A172 (cell line): ENCODE measurements around the gene MYOG. TPM values are rescaled to one million over a fixed set of nuclear protein-coding genes. Genes with fewer than 3 reads are reported as not detected.

Source experiments
- DNase-seq: peaks from one replicate; pipeline ENCODE4 v3.0.0-alpha.2; 2015; ENCODE audit warnings: low spot score
- total RNA-seq: library from RNA; depleted of rRNA; stranded (reverse); fragments of >200 nt; shearing (Covaris generic); gene quantifications from 2 replicates; pipeline ENCODE4 v1.2.3, GENCODE V29; 2014

MYOG gene
- total RNA-seq, 1 experiment from 2014 or later = not detected

- DNase-seq = peak; percentile 90
Observed at GRCh38 chr1:203046984-203047630, 38.7 kb downstream of the MYOG start.

GRCh38 chr1:203045821-203046594, 39.8 kb downstream of the MYOG start:
- DNase-seq = no peak

GRCh38 chr1:203045336-203045735, 40.5 kb downstream of the MYOG start:
- no peak for DNase-seq

- no peak for DNase-seq
Observed at GRCh38 chr1:203044546-203045250, 41.1 kb downstream of the MYOG start.

GRCh38 chr1:203043830-203044545, 41.8 kb downstream of the MYOG start:
- DNase-seq = no peak

GRCh38 chr1:203041351-203041932, 44.4 kb downstream of the MYOG start:
- DNase-seq = peak; percentile 40

GRCh38 chr1:203040513-203041275, 45.1 kb downstream of the MYOG start:
- peak; percentile 47 for DNase-seq

DNA sequence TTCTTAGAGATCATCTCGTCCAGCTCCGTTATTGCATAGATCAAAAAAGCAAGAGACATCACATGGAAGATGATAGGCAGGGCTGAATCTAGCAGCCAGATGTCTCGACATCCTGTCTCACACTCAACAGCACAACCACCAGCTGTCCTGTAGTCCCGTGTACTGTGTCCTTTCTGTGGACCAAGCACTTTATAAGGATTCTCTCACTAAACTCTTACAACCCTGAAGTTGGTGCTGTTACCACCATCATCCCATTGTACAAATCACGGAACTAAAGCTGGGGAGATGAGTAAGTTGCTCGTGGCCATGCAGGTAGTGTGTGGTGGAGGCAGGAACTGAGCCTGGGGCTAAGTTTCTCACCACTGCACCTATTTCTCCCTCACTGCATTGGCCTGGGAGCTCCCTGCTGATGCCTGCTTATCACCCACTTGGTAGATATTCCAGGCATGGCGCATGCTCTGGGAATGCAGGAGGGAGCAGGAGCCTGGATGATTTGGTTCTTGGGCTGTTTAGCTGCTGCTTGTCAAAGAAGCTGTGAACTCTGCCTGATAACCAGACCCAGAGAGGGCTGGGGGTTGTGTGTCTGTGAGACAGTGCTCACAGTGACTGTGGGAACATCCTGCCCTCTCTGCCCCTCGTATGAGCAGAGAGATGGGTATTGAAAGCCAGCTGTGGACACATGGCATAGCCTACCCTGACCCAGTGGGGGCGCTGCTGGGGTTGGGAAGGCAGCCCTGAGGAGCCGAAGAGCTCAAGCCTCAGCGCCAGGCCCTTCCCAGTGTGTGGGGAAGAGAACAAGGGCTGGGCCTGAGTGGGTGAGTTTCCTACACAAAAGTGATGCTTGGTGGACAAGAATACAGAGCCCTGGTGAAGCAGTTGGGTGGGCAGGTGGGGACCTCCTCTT, 46.0 kb downstream of the MYOG start:
- DNase-seq = no peak

GRCh38 chr1:203038891-203039608, 46.8 kb downstream of the MYOG start:
- DNase-seq = peak; percentile 88

GRCh38 chr1:203038217-203038741, 47.5 kb downstream of the MYOG start:
- DNase-seq = peak; percentile 100

- DNase-seq = no peak
Observed at GRCh38 chr1:203037509-203038190, 48.2 kb downstream of the MYOG start.

DNA sequence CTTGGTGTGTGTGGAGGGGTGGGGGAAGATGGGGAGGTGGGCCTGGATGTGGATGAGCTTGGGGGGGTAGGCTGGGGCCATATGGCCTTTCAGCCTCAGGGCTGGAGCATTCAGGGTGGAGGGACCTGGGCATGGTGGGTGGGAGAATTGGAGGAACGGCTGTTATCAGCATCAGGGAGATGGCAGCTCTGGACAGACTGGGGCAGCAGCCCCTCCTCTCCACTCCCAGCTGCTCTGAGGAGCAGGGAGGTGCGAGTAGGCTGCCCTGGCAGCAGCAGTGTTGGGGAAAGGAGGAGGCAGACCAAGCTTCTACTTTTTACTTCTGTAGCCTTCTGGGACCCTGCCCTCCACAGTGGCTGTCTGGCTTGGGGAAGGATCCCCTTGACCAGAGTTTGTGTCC, 49.3 kb downstream of the MYOG start:
- no peak for DNase-seq

- DNase-seq = no peak
Observed at GRCh38 chr1:203036135-203036534, 49.7 kb downstream of the MYOG start.

DNA sequence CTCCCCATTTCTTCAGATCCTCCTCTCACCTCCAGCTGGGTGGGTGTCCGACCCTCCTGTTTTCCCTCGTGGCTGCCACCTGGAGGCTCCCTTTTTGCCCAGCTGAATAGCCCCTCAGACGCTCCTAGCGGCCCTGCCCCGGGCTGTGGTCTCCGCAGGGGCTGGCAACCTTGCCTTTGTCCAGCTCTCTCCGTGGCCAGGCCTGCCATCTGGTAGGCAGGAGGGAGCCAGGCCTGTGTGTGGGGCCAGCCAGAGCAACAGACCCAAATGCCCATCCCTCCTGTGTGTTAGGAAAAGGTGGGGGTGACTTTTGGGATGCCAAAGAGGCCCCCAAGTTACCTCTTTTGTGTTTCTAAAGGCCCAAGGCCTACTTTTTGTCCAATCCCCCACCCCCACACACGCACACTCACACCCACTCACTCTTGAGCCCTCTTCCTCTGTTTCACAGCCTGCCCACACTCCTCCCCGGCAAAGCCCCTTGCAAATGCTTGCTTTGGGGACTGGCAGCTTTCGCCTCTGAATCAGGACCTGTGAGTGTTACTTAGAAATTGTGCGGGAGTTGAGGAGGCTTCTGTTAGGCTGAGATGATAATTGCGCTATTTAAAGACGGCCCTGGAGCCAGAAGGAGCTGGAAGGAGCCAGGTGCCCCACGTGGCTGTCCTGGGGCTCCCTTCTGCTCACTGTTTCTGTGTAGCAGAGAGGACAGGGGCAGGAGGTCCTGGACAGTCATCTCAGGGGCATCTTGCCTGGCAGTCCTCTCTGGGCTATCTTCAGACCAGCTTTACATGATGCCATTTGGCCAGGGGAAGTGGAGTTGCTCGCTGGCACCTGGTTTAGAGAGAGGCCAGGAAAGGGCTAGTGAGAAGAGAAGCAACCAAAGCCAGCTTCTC, 50.5 kb downstream of the MYOG start:
- no peak for DNase-seq

GRCh38 chr1:203034422-203035110, 51.2 kb downstream of the MYOG start:
- no peak for DNase-seq

- DNase-seq = no peak
Observed at GRCh38 chr1:203033917-203034316, 51.9 kb downstream of the MYOG start.

- DNase-seq = no peak
Observed at GRCh38 chr1:203033287-203033686, 52.5 kb downstream of the MYOG start.
